ENCODE results near the gene TRMT1. TPM values are rescaled to one million over a fixed set of nuclear protein-coding genes. Genes with fewer than 3 reads are reported as not detected.

The TRMT1 gene
- total RNA-seq, 4 donors from 2014 or later, result 23.2 to 99.4 (median 33.6) TPM

- intact Hi-C loops (cut with DNase I; ENCODE audit: low total_unique reads), result no loop called here
- no peak for DNase-seq
- H3K27me3 ChIP-seq, result no peaks in the 10 kb centered on the region
- H3K4me1 ChIP-seq, result peaks cover 0 to 12% of the 10 kb centered on the region in 2 donors
- H3K27ac ChIP-seq, result no peak overlapping the region
- no peaks in the 10 kb centered on the region for H3K9me3 ChIP-seq
- H3K4me3 ChIP-seq, result no peak overlapping the region
- TF ChIP-seq POLR2A (IDR thresholded peaks at IDR 0.05), result no peak
- no peak for TF ChIP-seq CTCF (IDR thresholded peaks at IDR 0.05)
- no peaks in the 10 kb centered on the region for H3K36me3 ChIP-seq
These were observed 4.0 kb downstream of the TRMT1 start for GRCh38 chr19:13112555-13112954.

GRCh38 chr19:13110099-13110610 is 6.4 kb downstream of the TRMT1 start:
- Histone ChIP-seq H3K4me1 (peaks cover 0 to under 1% of the 10 kb centered on the region in 2 donors), H3K36me3 (no peaks in the 10 kb centered on the region), H3K27ac (no peak overlapping the region), H3K9me3 (no peaks in the 10 kb centered on the region), H3K27me3 (no peaks in the 10 kb centered on the region), H3K4me3 (no peak overlapping the region)
- intact Hi-C loops (cut with DNase I; ENCODE audit: low total_unique reads), result no loop called here
- no peak for TF ChIP-seq POLR2A (IDR thresholded peaks at IDR 0.05)
- no peak for TF ChIP-seq CTCF (IDR thresholded peaks at IDR 0.05)
- no peak for DNase-seq

- Histone ChIP-seq H3K36me3 (no peaks in the 10 kb centered on the region), H3K4me1 (no peaks in the 10 kb centered on the region), H3K27me3 (no peaks in the 10 kb centered on the region), H3K4me3 (no peak overlapping the region), H3K27ac (no peak overlapping the region), H3K9me3 (no peaks in the 10 kb centered on the region)
- intact Hi-C loops (cut with DNase I; ENCODE audit: low total_unique reads), result no loop called here
- DNase-seq, result no peak
- TF ChIP-seq POLR2A (IDR thresholded peaks at IDR 0.05), result no peak
- TF ChIP-seq CTCF (IDR thresholded peaks at IDR 0.05), result no peak
These were observed 7.0 kb downstream of the TRMT1 start for GRCh38 chr19:13109361-13110098.

GRCh38 chr19:13104848-13105711 is 11.5 kb downstream of the TRMT1 start:
- H3K4me1 ChIP-seq, result peaks cover 0 to 8% of the 10 kb centered on the region in 2 donors
- no peaks in the 10 kb centered on the region for H3K27me3 ChIP-seq
- no peak for TF ChIP-seq CTCF (IDR thresholded peaks at IDR 0.05)
- no peak for TF ChIP-seq POLR2A (IDR thresholded peaks at IDR 0.05)
- intact Hi-C loops (cut with DNase I; ENCODE audit: low total_unique reads), result no loop called here
- peak in 1 of 2 donors; percentile 34 for DNase-seq
- H3K27ac ChIP-seq, result peak overlapping the region; percentile 2 to 25
- H3K4me3 ChIP-seq, result no peak overlapping the region
- H3K9me3 ChIP-seq, result no peaks in the 10 kb centered on the region
- no peaks in the 10 kb centered on the region for H3K36me3 ChIP-seq

Measured in uterus (tissue), 4 donors.